Fibroblast of lung (primary cell): Measurements from ENCODE around the gene RAVER2.
"Not testable (repeated sequence)": the region's sequence is repeated elsewhere in the genome, so short reads cannot be mapped to it uniquely, and the experiment has no call there.

ENCODE experiments used
- CTCF ChIP-seq, 2 donors: IDR thresholded peaks in 1 of 2; conservative IDR thresholded peaks in 1 of 2; 1 replicate in 1 of 2; 2 replicates in 1 of 2; pipeline ENCODE4 v1.5.1; 2011 to 2012; ENCODE audit warnings: low read length in 2 of 2, control low read depth in 1 of 2, inconsistent platforms in 1 of 2, low read depth in 1 of 2, mild to moderate bottlenecking in 1 of 2
- EZH2 ChIP-seq: IDR thresholded peaks from 2 replicates; pipeline ENCODE4 v1.5.1; 2012; ENCODE audit warnings: low read length, control low read depth, mild to moderate bottlenecking; ENCODE audit errors: missing control alignments

- not testable (repeated sequence) for TF ChIP-seq CTCF (conservative IDR thresholded peaks at IDR 0.05 in 1 of 2, IDR thresholded peaks at IDR 0.05 in 1 of 2; ENCODE audit: low read depth in 1 of 2, low read length in 2 of 2); EZH2
These were observed 42.2 kb upstream of the RAVER2 start for GRCh38 chr1:64702670-64703069.
